Vagina (tissue), 2 donors: ENCODE measurements around the gene CHMP5. TPM values are rescaled to one million over a fixed set of nuclear protein-coding genes. Genes with fewer than 3 reads are reported as not detected.
"Not testable (repeated sequence)": the region's sequence is repeated elsewhere in the genome, so short reads cannot be mapped to it uniquely, and the experiment has no call there.

Experiments used
- DNase-seq, 2 donors: peaks; one replicate each; pipeline ENCODE4 v3.0.0-alpha.2; 2017; ENCODE audit errors: extremely low spot score in 2 of 2
- H3K27ac ChIP-seq: fragments of 200-600 bp; sonication (generic); one replicate; pipeline ENCODE4 v1.5.1; 2019
- H3K27me3 ChIP-seq: fragments of 200-600 bp; sonication (generic); one replicate; pipeline ENCODE4 v1.5.1; 2019
- H3K36me3 ChIP-seq, 2 donors: fragments of 200-600 bp; sonication (generic); one replicate each; pipeline ENCODE4 v1.5.1; 2017 to 2019
- H3K4me1 ChIP-seq: fragments of 200-600 bp; sonication (generic); one replicate; pipeline ENCODE4 v1.5.1; 2019
- H3K4me3 ChIP-seq, 2 donors: fragments of 200-600 bp; sonication (generic); 1 replicate in 1 of 2; 2 replicates in 1 of 2; pipeline ENCODE4 v1.5.1; 2016 to 2019
- H3K9me3 ChIP-seq: fragments of 200-600 bp; sonication (generic); one replicate; pipeline ENCODE4 v1.5.1; 2019
- CTCF ChIP-seq, 3 experiments: fragments of 450-650 bp in 2 of 3; fragments of 200-600 bp in 1 of 3; sonication (generic) in 1 of 3; IDR thresholded peaks; one replicate each; pipeline ENCODE4 v1.5.1; 2017 to 2019; ENCODE audit warnings: antibody characterized with exemption in 3 of 3, mild to moderate bottlenecking in 2 of 3, moderate library complexity in 2 of 3
- POLR2A ChIP-seq, 2 donors: fragments of 450-650 bp; IDR thresholded peaks; one replicate each; pipeline ENCODE4 v1.6.1; 2017; ENCODE audit warnings: antibody characterized with exemption in 2 of 2, mild to moderate bottlenecking in 2 of 2, moderate library complexity in 2 of 2
- POLR2AphosphoS5 ChIP-seq, 2 donors: sonication (generic); formaldehyde crosslinking; IDR thresholded peaks; one replicate each; pipeline ENCODE4 v1.9.0; 2017; ENCODE audit warnings: antibody characterized with exemption in 2 of 2, mild to moderate bottlenecking in 2 of 2, low read depth in 1 of 2; ENCODE audit not compliant: insufficient read depth in 1 of 2
- intact Hi-C: fragments of 100-400 bp; cut with DNase I; formaldehyde crosslinking; loops from one replicate; pipeline ENCODE4 v1.15.1; 2023
- total RNA-seq: library from RNA; depleted of rRNA; stranded (reverse); fragments of >200 nt; gene quantifications from one replicate; pipeline ENCODE4 v1.2.3, GENCODE V29; 2016

CHMP5 gene
- total RNA-seq, 1 donor from 2014 or later = 41.5 TPM

- intact Hi-C loops = no loop called here
Measured at GRCh38 chr9:33311953-33312352, 47.1 kb downstream of the CHMP5 start.

GRCh38 chr9:33315371-33315770, 50.5 kb downstream of the CHMP5 start:
- Histone ChIP-seq H3K9me3 (no peaks in the 10 kb centered on the region), H3K4me3 (no peak overlapping the region), H3K36me3 (peaks cover 4 to 78% of the 10 kb centered on the region in 2 donors), H3K4me1 (no peaks in the 10 kb centered on the region), H3K27me3 (no peaks in the 10 kb centered on the region), H3K27ac (no peak overlapping the region)
- intact Hi-C loops = no loop called here
- DNase-seq = no peak
- no peak for TF ChIP-seq POLR2AphosphoS5 (IDR thresholded peaks at IDR 0.05; ENCODE audit: insufficient read depth in 1 of 2, low read depth in 1 of 2)
- no peak for TF ChIP-seq POLR2A (IDR thresholded peaks at IDR 0.05)
- no peak for TF ChIP-seq CTCF (IDR thresholded peaks at IDR 0.05)

More at GRCh38 chr9:33311953-33312352, 47.1 kb downstream of the CHMP5 start:
- Histone ChIP-seq H3K27ac (no peak overlapping the region), H3K4me1 (no peaks in the 10 kb centered on the region), H3K4me3 (no peak overlapping the region), H3K36me3 (peaks cover 4 to 86% of the 10 kb centered on the region in 2 donors), H3K27me3 (no peaks in the 10 kb centered on the region), H3K9me3 (no peaks in the 10 kb centered on the region)
- TF ChIP-seq POLR2AphosphoS5 (IDR thresholded peaks at IDR 0.05; ENCODE audit: insufficient read depth in 1 of 2, low read depth in 1 of 2) = no peak
- no peak for TF ChIP-seq CTCF (IDR thresholded peaks at IDR 0.05)
- TF ChIP-seq POLR2A (IDR thresholded peaks at IDR 0.05) = no peak
- DNase-seq = no peak

- H3K36me3 ChIP-seq = peaks cover 4 to 70% of the 10 kb centered on the region in 2 donors
- intact Hi-C loops, H3K27ac ChIP-seq: not testable (repeated sequence)
Measured at GRCh38 chr9:33317136-33317535, 52.3 kb downstream of the CHMP5 start.

GRCh38 chr9:33318225-33318624, 53.4 kb downstream of the CHMP5 start:
- Histone ChIP-seq H3K27ac (no peak overlapping the region), H3K9me3 (no peaks in the 10 kb centered on the region), H3K4me3 (no peak overlapping the region), H3K36me3 (peaks cover 0 to 62% of the 10 kb centered on the region in 2 donors), H3K27me3 (no peaks in the 10 kb centered on the region), H3K4me1 (peaks cover 9% of the 10 kb centered on the region)
- DNase-seq = no peak
- intact Hi-C loops = no loop called here
- TF ChIP-seq POLR2AphosphoS5 (IDR thresholded peaks at IDR 0.05; ENCODE audit: insufficient read depth in 1 of 2, low read depth in 1 of 2) = no peak
- no peak for TF ChIP-seq CTCF (IDR thresholded peaks at IDR 0.05)

More at GRCh38 chr9:33317136-33317535, 52.3 kb downstream of the CHMP5 start:
- H3K9me3 ChIP-seq, H3K4me3 ChIP-seq, H3K27me3 ChIP-seq, DNase-seq, H3K4me1 ChIP-seq: not testable (repeated sequence)

- H3K4me3 ChIP-seq = no peak overlapping the region
- intact Hi-C loops = no loop called here
- no peaks in the 10 kb centered on the region for H3K27me3 ChIP-seq
- H3K9me3 ChIP-seq = no peaks in the 10 kb centered on the region
- TF ChIP-seq POLR2A (IDR thresholded peaks at IDR 0.05) (no peak), CTCF (IDR thresholded peaks at IDR 0.05) (no peak), POLR2AphosphoS5 (IDR thresholded peaks at IDR 0.05; ENCODE audit: insufficient read depth in 1 of 2, low read depth in 1 of 2) (no peak)
- peaks cover 9% of the 10 kb centered on the region for H3K4me1 ChIP-seq
- peaks cover 0 to 57% of the 10 kb centered on the region in 2 donors for H3K36me3 ChIP-seq
- no peak for DNase-seq
- H3K27ac ChIP-seq = no peak overlapping the region
Measured at GRCh38 chr9:33318781-33319180, 53.9 kb downstream of the CHMP5 start.

- no peak for TF ChIP-seq POLR2AphosphoS5 (IDR thresholded peaks at IDR 0.05; ENCODE audit: insufficient read depth in 1 of 2, low read depth in 1 of 2)
- TF ChIP-seq CTCF (IDR thresholded peaks at IDR 0.05) = no peak
- no peak for TF ChIP-seq POLR2A (IDR thresholded peaks at IDR 0.05)
- intact Hi-C loops = no loop called here
Measured at GRCh38 chr9:33320230-33320567, 55.4 kb downstream of the CHMP5 start.

More at GRCh38 chr9:33320230-33320567, 55.4 kb downstream of the CHMP5 start:
- H3K27ac ChIP-seq = peak overlapping the region; percentile 71
- no peaks in the 10 kb centered on the region for H3K9me3 ChIP-seq
- DNase-seq = no peak
- H3K4me1 ChIP-seq = peaks cover 9% of the 10 kb centered on the region
- H3K4me3 ChIP-seq = no peak overlapping the region
- peaks cover 0 to 44% of the 10 kb centered on the region in 2 donors for H3K36me3 ChIP-seq
- no peaks in the 10 kb centered on the region for H3K27me3 ChIP-seq
